Activated B cell treated with CpG ODN at 0.5 μM for 24 hours (primary cell): ENCODE data around the gene KIAA1614. TPM values are rescaled to one million over a fixed set of nuclear protein-coding genes. Genes with fewer than 3 reads are reported as not detected.
A peak's percentile ranks its signal among the peaks of the same experiment; 100 is the strongest.

ENCODE experiments used
- ATAC-seq: fragments of 200-7000 bp; cut with Tn5 transposase; one replicate; pipeline ENCODE4 v1.10.0; 2021; ENCODE audit warnings: low read depth, mild to moderate bottlenecking, moderate library complexity
- CTCF ChIA-PET: fragments of 350-600 bp; sonication (Branson Sonifier 250); formaldehyde crosslinking; loops from one replicate; lab custom pipeline; 2021; ENCODE audit warnings: antibody characterized with exemption; lab: Charles Lee
- POLR2A ChIA-PET: fragments of 350-600 bp; sonication (Branson Sonifier 250); formaldehyde crosslinking; loops from one replicate; lab custom pipeline; 2021; ENCODE audit warnings: antibody characterized with exemption; lab: Charles Lee
- DNase-seq: peaks from one replicate; pipeline ENCODE4 v3.0.0; 2022
- H3K27ac Mint-ChIP-seq: one replicate; pipeline ENCODE4 v1.8.0; 2020; ENCODE audit warnings: mixed read lengths
- H3K27me3 Mint-ChIP-seq: one replicate; pipeline ENCODE4 v1.8.0; 2021; ENCODE audit warnings: mixed read lengths
- H3K36me3 Mint-ChIP-seq: one replicate; pipeline ENCODE4 v1.8.0; 2021; ENCODE audit warnings: low read depth, mixed read lengths
- H3K4me1 Mint-ChIP-seq: one replicate; pipeline ENCODE4 v1.8.0; 2021; ENCODE audit warnings: mixed read lengths
- H3K4me3 Mint-ChIP-seq: one replicate; pipeline ENCODE4 v1.8.0; 2020; ENCODE audit warnings: mild to moderate bottlenecking, mixed read lengths
- H3K9me3 Mint-ChIP-seq: one replicate; pipeline ENCODE4 v1.8.0; 2020; ENCODE audit warnings: mixed read lengths
- CTCF ChIP-seq: fragments of 200-600 bp; IDR thresholded peaks from one replicate; pipeline ENCODE4 v1.8.0; 2022; ENCODE audit warnings: antibody characterized with exemption, mild to moderate bottlenecking
- intact Hi-C: fragments of 100-400 bp; cut with micrococcal nuclease; formaldehyde crosslinking; loops from one replicate; pipeline ENCODE4 v1.15.1; 2024
- total RNA-seq: library from RNA; stranded (reverse); gene quantifications from 2 replicates; pipeline ENCODE4 v1.2.3, GENCODE V29; 2022

Gene KIAA1614
- total RNA-seq, 1 donor from 2014 or later, result 0.38 TPM

DNA sequence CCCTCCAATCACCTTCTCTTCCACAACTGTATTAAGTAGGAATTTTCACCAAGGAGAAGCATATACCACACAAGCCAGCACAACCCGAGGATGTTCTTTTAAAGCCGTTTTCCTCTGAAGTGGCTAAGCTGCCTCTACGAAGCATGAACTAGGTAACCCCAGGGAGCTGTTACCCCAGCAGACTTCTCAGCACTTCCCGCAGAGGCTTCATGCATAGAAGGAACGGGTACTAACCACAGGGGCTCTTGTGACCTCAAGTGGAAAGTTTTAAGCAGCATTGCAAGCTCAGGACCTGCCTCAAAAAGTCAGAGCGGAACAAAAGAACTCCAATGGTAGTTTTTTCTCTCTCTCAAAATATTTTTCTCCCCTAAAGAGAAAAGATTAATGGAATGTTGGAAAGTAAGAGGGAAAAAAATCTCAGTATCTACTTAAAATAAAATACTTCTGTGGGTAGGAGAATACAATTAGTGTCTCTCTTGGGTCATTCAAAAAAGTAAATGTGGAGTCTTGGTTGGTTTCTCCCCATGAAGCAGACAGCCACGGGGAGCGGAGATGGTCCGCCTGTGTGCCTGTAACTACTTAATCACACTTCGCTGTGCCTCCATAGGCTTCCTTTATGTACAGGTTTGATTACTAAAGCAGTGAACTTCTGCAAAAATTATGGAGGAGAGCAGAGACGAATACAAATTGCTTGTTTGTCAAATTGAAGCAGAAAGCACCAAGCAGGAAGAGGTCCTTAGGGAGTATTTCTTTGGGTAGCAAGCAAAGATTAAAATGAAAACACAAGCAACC lies 69.1 kb downstream of the KIAA1614 start:
- H3K4me1 Mint-ChIP-seq, result peaks cover 15% of the 10 kb centered on the region
- POLR2A ChIA-PET, result interaction anchor here (0.6 kb wide), 1 partner anchor 14 kb away, joined by 3 read pairs; no protein-coding TSS in a partner anchor
- peak overlapping the region; percentile 64 for H3K27ac Mint-ChIP-seq
- intact Hi-C loops, result loop anchor here (2.0 to 5.0 kb wide), 3 partner anchors 41 to 185 kb away; partner anchors contain the start of gene STX6
- H3K27me3 Mint-ChIP-seq, result no peaks in the 10 kb centered on the region
- peak; percentile 93 for ATAC-seq
- H3K9me3 Mint-ChIP-seq, result no peaks in the 10 kb centered on the region
- H3K4me3 Mint-ChIP-seq, result no peak overlapping the region
- peaks cover 74% of the 10 kb centered on the region for H3K36me3 Mint-ChIP-seq
- CTCF ChIA-PET, result interaction anchor here (1.6 kb wide), 1 partner anchor 160 kb away, joined by 3 read pairs; no protein-coding TSS in a partner anchor
- no peak for DNase-seq
- TF ChIP-seq CTCF, result no peak

GRCh38 chr1:180982422-180982821 lies 69.7 kb downstream of the KIAA1614 start:
- no peak for ATAC-seq
- no peak overlapping the region for H3K27ac Mint-ChIP-seq
- H3K4me3 Mint-ChIP-seq, result no peak overlapping the region
- CTCF ChIA-PET, result interaction anchor here (1.6 kb wide), 1 partner anchor 160 kb away, joined by 3 read pairs; no protein-coding TSS in a partner anchor
- H3K27me3 Mint-ChIP-seq, result no peaks in the 10 kb centered on the region
- no peaks in the 10 kb centered on the region for H3K9me3 Mint-ChIP-seq
- DNase-seq, result no peak
- POLR2A ChIA-PET, result no interaction called here
- TF ChIP-seq CTCF, result no peak
- peaks cover 15% of the 10 kb centered on the region for H3K4me1 Mint-ChIP-seq
- H3K36me3 Mint-ChIP-seq, result peaks cover 74% of the 10 kb centered on the region
- intact Hi-C loops, result loop anchor here (2.0 to 5.0 kb wide), 2 partner anchors 40 to 160 kb away; partner anchors contain the start of gene STX6

DNA sequence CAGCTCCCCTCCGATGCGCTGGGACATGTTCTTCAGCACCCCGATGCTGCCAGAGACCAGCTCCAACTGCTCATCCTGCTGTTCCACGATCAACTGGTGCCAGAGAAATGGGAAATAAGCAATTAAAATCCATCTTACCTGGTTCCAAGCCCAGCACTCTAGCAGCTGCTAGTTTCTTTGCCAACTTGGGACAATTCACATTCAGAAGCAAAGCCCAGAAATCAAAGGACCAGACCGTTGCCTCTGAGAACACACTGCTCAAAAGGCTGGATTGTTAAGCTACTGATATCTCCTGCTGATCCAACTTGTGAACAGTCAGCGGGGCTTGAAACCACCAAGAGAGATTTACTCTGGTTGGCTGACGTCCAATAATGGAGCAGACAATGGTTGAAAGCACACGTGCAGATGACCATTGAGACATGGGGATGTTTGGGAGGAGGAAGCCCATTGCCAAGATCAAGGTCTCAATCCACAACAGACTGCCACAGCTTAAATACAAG lies 75.6 kb downstream of the KIAA1614 start:
- no peak for TF ChIP-seq CTCF
- DNase-seq (no peak), ATAC-seq (no peak)
- H3K27me3 Mint-ChIP-seq, result no peaks in the 10 kb centered on the region
- H3K4me3 Mint-ChIP-seq, result no peak overlapping the region
- POLR2A ChIA-PET, result no interaction called here
- H3K9me3 Mint-ChIP-seq, result no peaks in the 10 kb centered on the region
- no peaks in the 10 kb centered on the region for H3K4me1 Mint-ChIP-seq
- CTCF ChIA-PET, result no interaction called here
- H3K36me3 Mint-ChIP-seq, result peaks cover 91% of the 10 kb centered on the region
- intact Hi-C loops, result no loop called here
- H3K27ac Mint-ChIP-seq, result no peak overlapping the region

DNA sequence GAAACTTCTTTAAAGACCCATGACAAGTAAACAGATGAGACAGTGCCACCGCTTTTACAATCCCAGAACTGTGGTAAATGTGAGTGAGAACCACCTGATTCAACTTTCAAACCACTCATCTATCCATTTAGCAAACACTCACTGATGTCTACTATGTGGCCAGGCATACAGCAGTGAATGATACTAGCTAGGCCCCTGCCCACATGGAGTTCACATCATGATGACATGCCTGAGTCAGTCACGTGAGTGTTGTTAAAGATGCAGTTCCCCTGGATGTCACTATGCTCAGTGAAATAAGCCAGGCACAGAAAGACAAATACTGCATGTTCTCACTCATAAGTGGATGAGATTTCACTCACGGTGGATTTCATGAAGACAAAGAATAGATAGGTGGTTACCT lies 81.6 kb downstream of the KIAA1614 start:
- ATAC-seq (no peak), DNase-seq (no peak)
- no peaks in the 10 kb centered on the region for H3K9me3 Mint-ChIP-seq
- H3K27me3 Mint-ChIP-seq, result no peaks in the 10 kb centered on the region
- H3K27ac Mint-ChIP-seq, result no peak overlapping the region
- no peak overlapping the region for H3K4me3 Mint-ChIP-seq
- peaks cover 65% of the 10 kb centered on the region for H3K36me3 Mint-ChIP-seq
- TF ChIP-seq CTCF, result no peak
- intact Hi-C loops, result no loop called here
- no peaks in the 10 kb centered on the region for H3K4me1 Mint-ChIP-seq
- ChIA-PET CTCF (interaction anchor here (1.3 kb wide), 1 partner anchor 147 kb away, joined by 3 read pairs; no protein-coding TSS in a partner anchor), POLR2A (no interaction called here)

GRCh38 chr1:180997843-180998504 lies 85.3 kb downstream of the KIAA1614 start:
- ATAC-seq, result no peak
- no peak for TF ChIP-seq CTCF
- Mint-ChIP-seq H3K27me3 (no peaks in the 10 kb centered on the region), H3K4me1 (no peaks in the 10 kb centered on the region), H3K4me3 (no peak overlapping the region), H3K9me3 (no peaks in the 10 kb centered on the region), H3K27ac (no peak overlapping the region), H3K36me3 (peaks cover 63% of the 10 kb centered on the region)
- DNase-seq, result no peak
- POLR2A ChIA-PET, result no interaction called here
- CTCF ChIA-PET, result no interaction called here
- intact Hi-C loops, result no loop called here
